BJ (cell line): ENCODE results near the gene NCAPH2. TPM values are rescaled to one million over a fixed set of nuclear protein-coding genes. Genes with fewer than 3 reads are reported as not detected.

Experiments used
- CTCF ChIA-PET: fragments of 350-600 bp; formaldehyde crosslinking; extraction: SDS; loops from one replicate; lab custom pipeline; 2021; ENCODE audit warnings: antibody characterized with exemption, inconsistent platforms; lab: Yijun Ruan, JAX
- POLR2A ChIA-PET: fragments of 300-600 bp; sonication (Branson Sonifier 250); formaldehyde crosslinking; extraction: SDS; loops from one replicate; lab custom pipeline; 2021; ENCODE audit warnings: antibody characterized with exemption; lab: Charles Lee
- DNase-seq: peaks from one replicate; pipeline ENCODE4 v3.0.0-alpha.2; 2011; ENCODE audit warnings: low read depth
- H3K27me3 ChIP-seq: 2 replicates; pipeline ENCODE4 v1.6.0; 2011; ENCODE audit warnings: low read length; ENCODE audit not compliant: control insufficient read depth, insufficient read depth
- H3K36me3 ChIP-seq: 2 replicates; pipeline ENCODE4 v1.5.1; 2011; ENCODE audit warnings: low read length; ENCODE audit not compliant: control insufficient read depth, insufficient read depth
- H3K4me3 ChIP-seq: 2 replicates; pipeline ENCODE4 v1.5.1; 2011; ENCODE audit warnings: low read depth, mild to moderate bottlenecking, control low read depth, low read length
- polyA plus RNA-seq: library from polyadenylated mRNA; depleted of rRNA; stranded (reverse); fragments of >200 nt; gene quantifications from 2 replicates; pipeline ENCODE4 v1.2.3, GENCODE V29; 2011
- TF ChIP-seq, protein P1 (sequence below): IDR thresholded peaks from 2 replicates; pipeline ENCODE4 v1.5.1; 2011; ENCODE audit warnings: low read depth, mild to moderate bottlenecking, control low read depth, inconsistent platforms, low read length, moderate library complexity; ENCODE audit not compliant: insufficient read depth

Gene NCAPH2
- polyA plus RNA-seq, 1 experiment, result 31.7 TPM

DNA sequence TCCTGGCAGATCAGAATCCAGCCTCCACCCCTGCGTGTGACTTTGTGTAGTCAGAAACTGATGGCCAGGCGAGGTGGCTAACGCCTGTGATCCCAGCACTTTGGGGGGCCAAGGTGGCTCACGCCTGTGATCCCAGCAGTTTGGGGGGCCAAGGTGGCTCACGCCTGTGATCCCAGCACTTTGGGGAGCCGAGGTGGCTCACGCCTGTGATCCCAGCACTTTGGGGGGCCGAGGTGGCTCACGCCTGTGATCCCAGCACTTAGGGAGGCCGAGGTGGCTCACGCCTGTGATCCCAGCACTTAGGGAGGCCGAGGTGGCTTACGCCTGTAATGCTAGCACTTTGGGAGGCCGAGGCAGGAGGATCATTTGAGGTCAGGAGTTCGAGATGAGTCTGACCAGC lies 5.2 kb downstream of the NCAPH2 start:
- Histone ChIP-seq H3K4me3 (no peak overlapping the region), H3K27me3 (no peaks in the 10 kb centered on the region), H3K36me3 (peaks cover 4% of the 10 kb centered on the region)
- ChIA-PET CTCF (no interaction called here), POLR2A (no interaction called here)
- TF ChIP-seq, protein P1, sequence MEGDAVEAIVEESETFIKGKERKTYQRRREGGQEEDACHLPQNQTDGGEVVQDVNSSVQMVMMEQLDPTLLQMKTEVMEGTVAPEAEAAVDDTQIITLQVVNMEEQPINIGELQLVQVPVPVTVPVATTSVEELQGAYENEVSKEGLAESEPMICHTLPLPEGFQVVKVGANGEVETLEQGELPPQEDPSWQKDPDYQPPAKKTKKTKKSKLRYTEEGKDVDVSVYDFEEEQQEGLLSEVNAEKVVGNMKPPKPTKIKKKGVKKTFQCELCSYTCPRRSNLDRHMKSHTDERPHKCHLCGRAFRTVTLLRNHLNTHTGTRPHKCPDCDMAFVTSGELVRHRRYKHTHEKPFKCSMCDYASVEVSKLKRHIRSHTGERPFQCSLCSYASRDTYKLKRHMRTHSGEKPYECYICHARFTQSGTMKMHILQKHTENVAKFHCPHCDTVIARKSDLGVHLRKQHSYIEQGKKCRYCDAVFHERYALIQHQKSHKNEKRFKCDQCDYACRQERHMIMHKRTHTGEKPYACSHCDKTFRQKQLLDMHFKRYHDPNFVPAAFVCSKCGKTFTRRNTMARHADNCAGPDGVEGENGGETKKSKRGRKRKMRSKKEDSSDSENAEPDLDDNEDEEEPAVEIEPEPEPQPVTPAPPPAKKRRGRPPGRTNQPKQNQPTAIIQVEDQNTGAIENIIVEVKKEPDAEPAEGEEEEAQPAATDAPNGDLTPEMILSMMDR, result no peak
- no peak for DNase-seq

DNA sequence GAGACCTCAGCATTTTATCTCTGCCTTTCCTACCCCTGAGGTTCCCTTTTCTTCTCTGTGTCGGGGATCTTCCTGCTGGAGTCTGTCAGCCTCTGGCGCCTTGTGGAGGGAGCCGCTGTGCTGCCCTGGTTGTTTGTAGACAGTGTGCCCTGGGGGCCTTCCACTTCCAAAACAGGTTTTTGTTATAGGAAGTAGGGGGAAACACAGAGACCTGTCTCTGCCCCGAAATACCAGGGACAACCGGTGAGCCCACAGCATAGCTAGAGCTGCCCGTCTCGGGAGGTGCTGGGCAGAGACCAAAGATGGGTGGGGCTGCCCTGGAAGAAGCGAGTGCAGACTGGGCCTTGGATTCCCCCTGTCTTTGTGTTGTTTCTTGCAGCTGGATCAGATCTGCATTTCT lies 8.0 kb downstream of the NCAPH2 start:
- Histone ChIP-seq H3K36me3 (peaks cover 9% of the 10 kb centered on the region), H3K4me3 (no peak overlapping the region), H3K27me3 (no peaks in the 10 kb centered on the region)
- no peak for DNase-seq
- ChIA-PET POLR2A (no interaction called here), CTCF (interaction anchor here (1.5 to 4.2 kb wide), 2 partner anchors 9 to 19 kb away, joined by 4 to 22 read pairs; partner anchors contain the start of gene SCO2)
- TF ChIP-seq, protein P1, result no peak

DNA sequence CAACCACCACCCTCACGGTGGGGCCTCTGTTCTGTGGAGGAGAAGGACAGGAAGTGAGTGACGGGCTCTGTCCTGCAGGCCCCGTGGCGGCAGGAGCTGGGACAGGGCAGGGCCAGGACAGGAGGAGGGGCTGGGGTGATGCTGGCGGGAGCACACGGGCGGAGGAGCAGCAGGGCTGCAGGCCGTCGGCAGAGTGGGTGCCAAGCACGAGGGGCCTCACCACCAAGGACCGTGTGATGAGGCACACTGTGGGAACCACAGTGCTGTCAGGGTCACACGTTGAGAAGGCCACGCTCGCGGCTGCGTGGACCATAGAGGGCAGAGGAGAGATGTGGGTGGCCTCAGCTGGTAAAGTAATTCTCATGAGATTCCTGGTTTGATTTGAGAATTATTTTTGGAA lies 8.9 kb downstream of the NCAPH2 start:
- no peak for DNase-seq
- CTCF ChIA-PET, result interaction anchor here (1.7 to 4.2 kb wide), 2 partner anchors 8 to 104 kb away, joined by 4 to 22 read pairs; partner anchors contain the start of gene SCO2
- POLR2A ChIA-PET, result no interaction called here
- Histone ChIP-seq H3K36me3 (peaks cover 12% of the 10 kb centered on the region), H3K27me3 (no peaks in the 10 kb centered on the region), H3K4me3 (no peak overlapping the region)
- TF ChIP-seq, protein P1, result no peak

DNA sequence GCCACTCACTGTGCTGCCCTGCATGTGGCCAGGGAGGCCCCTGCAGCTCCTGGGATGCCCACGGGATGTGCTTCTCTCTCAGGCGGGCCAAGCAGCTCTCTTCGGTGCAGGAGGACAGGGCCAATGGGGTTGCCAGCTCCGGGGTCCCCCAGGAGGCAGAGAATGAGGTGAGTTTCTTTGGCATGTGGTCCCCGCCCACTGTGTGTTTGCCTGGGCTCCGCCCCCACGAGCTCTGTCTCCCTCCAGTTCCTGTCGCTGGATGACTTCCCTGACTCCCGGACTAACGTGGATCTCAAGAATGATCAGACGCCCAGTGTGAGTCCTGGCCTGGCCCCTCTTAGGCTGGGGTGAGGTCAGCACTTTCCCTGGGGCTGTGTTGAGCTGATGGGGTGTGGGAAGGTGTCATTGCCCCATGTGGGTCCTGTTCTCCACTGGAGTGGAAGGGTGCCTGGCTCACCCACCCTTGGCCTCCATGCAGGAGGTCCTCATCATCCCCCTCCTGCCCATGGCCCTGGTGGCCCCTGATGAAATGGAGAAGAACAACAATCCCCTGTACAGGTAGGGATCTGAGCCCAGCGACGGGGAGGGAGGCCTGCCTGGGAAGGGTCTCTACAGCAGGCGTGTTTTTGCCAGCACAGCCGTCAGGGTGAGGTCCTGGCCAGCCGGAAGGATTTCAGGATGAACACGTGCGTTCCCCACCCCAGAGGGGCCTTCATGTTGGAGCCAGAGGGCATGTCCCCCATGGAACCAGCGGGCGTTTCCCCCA lies 9.7 kb downstream of the NCAPH2 start:
- POLR2A ChIA-PET, result no interaction called here
- TF ChIP-seq, protein P1, result no peak
- H3K4me3 ChIP-seq, result no peak overlapping the region
- H3K27me3 ChIP-seq, result no peaks in the 10 kb centered on the region
- DNase-seq, result no peak
- peaks cover 19% of the 10 kb centered on the region for H3K36me3 ChIP-seq
- CTCF ChIA-PET, result interaction anchor here (1.7 to 4.2 kb wide), 2 partner anchors 8 to 103 kb away, joined by 4 to 22 read pairs; partner anchors contain the start of gene SCO2

DNA sequence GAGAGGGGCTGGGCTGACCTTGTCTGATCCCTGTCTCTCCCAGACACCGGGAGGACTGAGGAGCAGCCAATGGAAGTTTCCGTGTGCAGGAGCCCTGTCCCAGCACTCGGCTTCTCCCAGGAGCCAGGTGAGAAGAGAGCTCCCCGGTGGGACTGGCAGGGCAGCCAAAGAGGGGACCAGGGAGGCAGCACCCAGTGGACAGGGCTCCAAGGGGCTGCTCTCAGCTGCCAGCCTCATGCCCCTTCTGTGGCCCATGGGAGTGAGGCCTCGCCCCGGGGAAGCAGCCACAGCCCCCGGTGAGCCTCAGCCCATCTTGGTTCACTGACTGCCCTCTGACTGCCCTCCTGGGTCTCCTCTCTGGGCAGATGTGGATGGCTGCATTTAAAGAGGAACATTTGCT lies 10.6 kb downstream of the NCAPH2 start:
- TF ChIP-seq, protein P1, result no peak
- Histone ChIP-seq H3K36me3 (peaks cover 28% of the 10 kb centered on the region), H3K27me3 (no peaks in the 10 kb centered on the region), H3K4me3 (no peak overlapping the region)
- DNase-seq, result no peak
- ChIA-PET CTCF (interaction anchor here (1.3 to 1.7 kb wide), 2 partner anchors 27 to 102 kb away, joined by 3 to 4 read pairs; partner anchors contain the start of gene KLHDC7B), POLR2A (no interaction called here)
